Smooth muscle cell (in vitro differentiated cells): ENCODE results near the gene PTTG1IP. TPM values are rescaled to one million over a fixed set of nuclear protein-coding genes. Genes with fewer than 3 reads are reported as not detected.

Experiments used
- DNase-seq: peaks from one replicate; lab custom pipeline; 2025; ENCODE audit not compliant: unreplicated experiment; lab: John Stamatoyannopoulos, UW
- H2AFZ ChIP-seq: fragments of 200-600 bp; sonication (generic); 2 replicates; pipeline ENCODE4 v1.6.0; 2016; ENCODE audit warnings: antibody characterized with exemption, low read depth, mild to moderate bottlenecking
- H3F3A ChIP-seq: fragments of 200-600 bp; sonication (generic); 2 replicates; pipeline ENCODE4 v1.6.0; 2017; ENCODE audit warnings: antibody characterized with exemption, low read depth
- H3K27ac ChIP-seq: fragments of 200-600 bp; sonication (generic); 2 replicates; pipeline ENCODE4 v1.5.1; 2016; ENCODE audit warnings: low read depth, mild to moderate bottlenecking
- H3K27me3 ChIP-seq: fragments of 200-600 bp; sonication (generic); 2 replicates; pipeline ENCODE4 v1.6.1; 2016; ENCODE audit warnings: low read depth, mild to moderate bottlenecking
- H3K36me3 ChIP-seq: fragments of 200-600 bp; sonication (generic); 2 replicates; pipeline ENCODE4 v1.5.1; 2016; ENCODE audit warnings: low read depth
- H3K4me1 ChIP-seq: fragments of 200-600 bp; sonication (generic); 2 replicates; pipeline ENCODE4 v1.5.1; 2016; ENCODE audit warnings: low read depth
- H3K4me2 ChIP-seq: fragments of 200-600 bp; sonication (generic); 2 replicates; pipeline ENCODE4 v1.6.0; 2016; ENCODE audit warnings: mild to moderate bottlenecking
- H3K4me3 ChIP-seq: fragments of 200-600 bp; sonication (generic); 2 replicates; pipeline ENCODE4 v1.5.1; 2016; ENCODE audit warnings: mild to moderate bottlenecking
- H3K79me2 ChIP-seq: fragments of 200-600 bp; sonication (generic); 2 replicates; pipeline ENCODE4 v1.6.0; 2016; ENCODE audit warnings: low read depth, mild to moderate bottlenecking
- H3K9ac ChIP-seq: fragments of 200-600 bp; sonication (generic); 2 replicates; pipeline ENCODE4 v1.6.0; 2016; ENCODE audit warnings: low read depth
- H3K9me3 ChIP-seq: fragments of 200-600 bp; sonication (generic); replicated peaks from 2 replicates; pipeline ENCODE4 v1.5.1; 2016; ENCODE audit warnings: low read depth
- H4K20me1 ChIP-seq: fragments of 200-600 bp; sonication (generic); 2 replicates; pipeline ENCODE4 v1.6.0; 2016; ENCODE audit warnings: low read depth
- CTCF ChIP-seq: fragments of 200-600 bp; sonication (generic); IDR thresholded peaks from 2 replicates; pipeline ENCODE4 v1.5.1; 2017; ENCODE audit warnings: borderline replicate concordance, mild to moderate bottlenecking, antibody characterized with exemption; ENCODE audit not compliant: insufficient read depth, poor library complexity, severe bottlenecking
- WGBS: methylation state at CpG from one replicate; pipeline ENCODE4 v1.1.7; 2016; ENCODE audit warnings: low lambda C conversion rate; 5-methylcytosine and 5-hydroxymethylcytosine counted together
- polyA plus RNA-seq: library from polyadenylated mRNA; unstranded; fragments of >200 nt; fragmentation: Nextera tagmentation; extraction: Ambion mirVana; gene quantifications from 2 replicates; pipeline ENCODE4 v1.2.1, GENCODE V29; 2016
- total RNA-seq: library from RNA; depleted of rRNA; stranded (reverse); fragments of >200 nt; gene quantifications from 2 replicates; pipeline ENCODE4 v1.2.3, GENCODE V29; 2014

PTTG1IP gene
- total and polyA plus RNA-seq, 2 experiments from 2014 or later: 331 to 340 TPM

DNA sequence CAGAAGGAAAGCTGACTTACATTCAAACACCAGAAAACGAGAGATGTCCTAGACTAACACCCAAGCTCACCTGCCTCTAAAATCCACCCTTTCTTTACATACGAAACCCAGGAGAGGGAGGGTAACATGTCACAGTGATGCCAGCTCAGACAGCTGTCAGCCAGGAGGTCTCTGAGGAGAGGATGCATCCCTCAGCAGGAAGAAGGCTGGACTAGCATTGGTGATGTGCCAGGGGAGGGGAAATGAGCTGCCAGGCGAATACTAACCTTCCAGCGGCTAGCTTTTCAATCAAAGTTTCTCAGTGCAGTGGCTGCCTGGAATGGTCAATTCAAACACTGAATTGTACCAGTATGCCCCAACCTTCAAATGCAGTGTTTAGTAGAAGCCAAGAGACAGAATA lies 68.3 kb downstream of the PTTG1IP start:
- Histone ChIP-seq H3F3A (peaks cover 9% of the 10 kb centered on the region), H3K27ac (no peak overlapping the region), H3K4me1 (peaks cover 19% of the 10 kb centered on the region), H3K9ac (no peak overlapping the region), H3K4me3 (no peak overlapping the region), H3K36me3 (no peaks in the 10 kb centered on the region), H3K27me3 (no peaks in the 10 kb centered on the region), H2AFZ (no peak overlapping the region), H3K9me3 (no peaks in the 10 kb centered on the region), H3K4me2 (no peak overlapping the region), H4K20me1 (peaks cover 39% of the 10 kb centered on the region), H3K79me2 (peaks cover 16% of the 10 kb centered on the region)
- TF ChIP-seq CTCF: no peak
- 89% methylated on average over 4 of the region's 4 CpGs for WGBS
- no peak for DNase-seq

DNA sequence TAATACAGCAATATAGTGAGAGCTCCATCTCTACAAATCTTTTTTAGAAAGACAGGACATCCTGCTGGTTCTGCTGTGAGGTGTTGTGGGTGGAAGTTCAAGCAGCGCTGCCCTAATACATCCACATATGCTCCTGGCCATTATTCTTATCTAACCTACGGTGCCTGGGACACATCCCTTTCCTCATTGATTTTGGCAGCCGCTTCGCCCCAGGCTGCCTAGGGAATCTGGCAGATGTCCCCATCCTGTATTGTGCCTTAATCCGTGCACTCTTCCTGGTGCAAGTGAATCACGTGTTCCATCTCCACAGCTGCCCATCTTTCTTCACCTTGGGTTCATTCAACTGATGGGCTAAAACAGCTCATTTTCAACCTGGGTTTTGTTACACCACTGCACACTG lies 68.7 kb downstream of the PTTG1IP start:
- peaks cover 39% of the 10 kb centered on the region for H4K20me1 ChIP-seq
- WGBS: 96% methylated on average over 6 of the region's 6 CpGs
- no peak for TF ChIP-seq CTCF
- H3K4me1 ChIP-seq: peaks cover 22% of the 10 kb centered on the region
- H3K4me3 ChIP-seq: no peak overlapping the region
- H3K36me3 ChIP-seq: no peaks in the 10 kb centered on the region
- no peak for DNase-seq
- peaks cover 21% of the 10 kb centered on the region for H3K79me2 ChIP-seq
- no peaks in the 10 kb centered on the region for H3K27me3 ChIP-seq
- H3K27ac ChIP-seq: no peak overlapping the region
- no peak overlapping the region for H3K4me2 ChIP-seq
- peaks cover 9% of the 10 kb centered on the region for H3F3A ChIP-seq
- no peaks in the 10 kb centered on the region for H3K9me3 ChIP-seq
- no peak overlapping the region for H2AFZ ChIP-seq
- no peak overlapping the region for H3K9ac ChIP-seq

DNA sequence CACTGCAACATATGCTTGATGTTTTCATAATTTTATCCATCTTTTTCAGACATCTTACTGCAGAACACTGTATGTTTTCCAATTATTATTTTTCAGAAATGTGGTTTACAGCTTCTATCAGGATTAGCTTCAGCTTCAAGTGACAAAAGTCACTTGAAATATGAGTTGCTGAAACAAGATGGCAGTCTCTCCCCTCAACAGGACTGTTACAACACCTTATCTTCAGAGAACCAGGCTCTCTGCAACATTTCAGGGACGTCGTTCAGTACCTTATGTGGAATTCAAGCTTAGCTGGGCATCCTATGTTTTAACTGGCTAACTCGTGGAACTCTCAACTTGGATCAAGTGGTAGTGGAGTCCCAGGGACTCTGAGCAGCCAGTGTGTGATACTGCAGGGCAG lies 69.8 kb downstream of the PTTG1IP start:
- Histone ChIP-seq H3K27ac (no peak overlapping the region), H4K20me1 (peaks cover 40% of the 10 kb centered on the region), H3K9ac (no peak overlapping the region), H3K27me3 (no peaks in the 10 kb centered on the region), H3K36me3 (no peaks in the 10 kb centered on the region), H3K4me2 (no peak overlapping the region), H3K9me3 (no peaks in the 10 kb centered on the region), H3K4me3 (no peak overlapping the region), H3K79me2 (peaks cover 32% of the 10 kb centered on the region), H3K4me1 (peaks cover 22% of the 10 kb centered on the region), H2AFZ (no peak overlapping the region), H3F3A (peaks cover 9% of the 10 kb centered on the region)
- TF ChIP-seq CTCF: no peak
- no peak for DNase-seq
- 83% methylated on average over 3 of the region's 3 CpGs for WGBS

GRCh38 chr21:44802396-44803153 lies 70.9 kb downstream of the PTTG1IP start:
- Histone ChIP-seq H3K4me2 (peak overlapping the region; percentile 98), H3K27ac (no peak overlapping the region), H3K36me3 (peaks cover 3% of the 10 kb centered on the region), H3K4me3 (peak overlapping the region; percentile 97), H3F3A (peaks cover 9% of the 10 kb centered on the region), H2AFZ (peak overlapping the region; percentile 99), H3K9ac (peak overlapping the region; percentile 87), H3K4me1 (peaks cover 22% of the 10 kb centered on the region), H3K9me3 (no peaks in the 10 kb centered on the region), H3K27me3 (no peaks in the 10 kb centered on the region), H4K20me1 (peaks cover 43% of the 10 kb centered on the region), H3K79me2 (peaks cover 43% of the 10 kb centered on the region)
- TF ChIP-seq CTCF: no peak
- no peak for DNase-seq
- 20% methylated on average over 30 of the region's 32 CpGs for WGBS
